Astrocyte of the spinal cord (primary cell): ENCODE results near the gene RPP25.
"Not testable (repeated sequence)": the region's sequence is repeated elsewhere in the genome, so short reads cannot be mapped to it uniquely, and the experiment has no call there.

ENCODE experiments used
- DNase-seq: peaks from one replicate; pipeline ENCODE4 v3.0.0; 2011; ENCODE audit warnings: low read depth, low spot score
- H3K4me3 ChIP-seq: 2 replicates; pipeline ENCODE4 v1.5.1; 2011; ENCODE audit warnings: low read depth, mild to moderate bottlenecking, low read length, moderate library complexity
- CTCF ChIP-seq: IDR thresholded peaks from 2 replicates; pipeline ENCODE4 v1.5.1; 2012; ENCODE audit warnings: low read depth, mild to moderate bottlenecking, low read length, inconsistent platforms
- in situ Hi-C: cut with HindIII; loops from 2 replicates; pipeline ENCODE4 v1.10.0; 2017; ENCODE audit warnings: low sequenced_read_pairs

Gene RPP25

GRCh38 chr15:74933573-74933972, 23.0 kb downstream of the RPP25 start:
- TF ChIP-seq CTCF = no peak
- in situ Hi-C loops = no loop called here
- no peak overlapping the region for H3K4me3 ChIP-seq
- DNase-seq = no peak

GRCh38 chr15:74928771-74929198, 27.8 kb downstream of the RPP25 start:
- no peak overlapping the region for H3K4me3 ChIP-seq
- in situ Hi-C loops = no loop called here
- no peak for TF ChIP-seq CTCF
- no peak for DNase-seq

GRCh38 chr15:74924525-74924924, 32.0 kb downstream of the RPP25 start:
- TF ChIP-seq CTCF = no peak
- no peak for DNase-seq
- H3K4me3 ChIP-seq = no peak overlapping the region
- in situ Hi-C loops = no loop called here

GRCh38 chr15:74920456-74920855, 36.1 kb downstream of the RPP25 start:
- DNase-seq = no peak
- no peak overlapping the region for H3K4me3 ChIP-seq
- in situ Hi-C loops = no loop called here
- no peak for TF ChIP-seq CTCF

GRCh38 chr15:74917676-74918075, 38.9 kb downstream of the RPP25 start:
- no peak for TF ChIP-seq CTCF
- in situ Hi-C loops = no loop called here
- no peak for DNase-seq
- H3K4me3 ChIP-seq = no peak overlapping the region

- in situ Hi-C loops, H3K4me3 ChIP-seq: not testable (repeated sequence)
These were observed 42.8 kb downstream of the RPP25 start for GRCh38 chr15:74913799-74914198.

GRCh38 chr15:74913041-74913440, 43.5 kb downstream of the RPP25 start:
- in situ Hi-C loops = no loop called here
- no peak for TF ChIP-seq CTCF
- no peak for DNase-seq
- no peak overlapping the region for H3K4me3 ChIP-seq

More at GRCh38 chr15:74913799-74914198, 42.8 kb downstream of the RPP25 start:
- DNase-seq = not testable (repeated sequence)
